Fibroblast of skin of right biceps (primary cell): ENCODE measurements around the gene USP48.

Experiments used
- DNase-seq: peaks from one replicate; pipeline ENCODE4 v3.0.0-alpha.2; 2013

The USP48 gene

DNA sequence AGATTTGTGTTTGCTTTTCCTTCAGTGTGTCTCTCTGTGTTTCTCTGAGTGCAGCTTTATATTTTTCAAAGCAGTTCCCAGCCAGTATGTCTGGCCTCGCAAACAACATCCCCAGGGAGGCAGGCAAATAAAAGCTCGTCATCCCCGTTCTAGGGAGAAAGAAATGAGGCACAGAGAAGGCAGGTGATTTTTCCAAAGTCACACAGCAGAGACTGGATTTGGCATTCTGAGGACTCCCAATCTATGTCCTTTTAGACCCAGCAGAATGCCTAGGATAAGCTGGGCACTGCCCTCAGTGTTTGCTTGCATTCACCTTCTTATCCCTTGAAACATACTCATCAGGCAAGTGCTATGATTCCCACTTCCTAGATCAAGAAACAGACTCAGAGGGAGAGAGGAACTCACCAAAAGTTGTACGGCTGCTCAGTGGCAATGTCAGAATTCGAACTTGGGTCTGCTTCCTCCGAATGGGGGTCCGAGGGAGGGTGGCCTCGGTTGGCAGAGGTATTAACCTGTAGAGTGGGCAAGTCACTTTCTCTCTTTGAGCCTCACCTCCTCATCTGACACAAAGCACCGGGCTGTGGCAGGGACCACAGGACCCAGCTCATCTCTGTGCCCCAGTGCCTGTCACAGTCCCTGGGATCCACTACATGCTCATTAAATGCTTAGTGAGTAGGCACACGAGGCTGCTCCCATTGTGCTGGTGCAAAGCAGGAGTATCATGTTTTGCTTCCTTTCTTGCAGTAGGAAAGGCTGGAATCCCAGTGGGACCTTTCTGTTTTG lies 118.0 kb downstream of the USP48 start:
- DNase-seq, result no peak

DNA sequence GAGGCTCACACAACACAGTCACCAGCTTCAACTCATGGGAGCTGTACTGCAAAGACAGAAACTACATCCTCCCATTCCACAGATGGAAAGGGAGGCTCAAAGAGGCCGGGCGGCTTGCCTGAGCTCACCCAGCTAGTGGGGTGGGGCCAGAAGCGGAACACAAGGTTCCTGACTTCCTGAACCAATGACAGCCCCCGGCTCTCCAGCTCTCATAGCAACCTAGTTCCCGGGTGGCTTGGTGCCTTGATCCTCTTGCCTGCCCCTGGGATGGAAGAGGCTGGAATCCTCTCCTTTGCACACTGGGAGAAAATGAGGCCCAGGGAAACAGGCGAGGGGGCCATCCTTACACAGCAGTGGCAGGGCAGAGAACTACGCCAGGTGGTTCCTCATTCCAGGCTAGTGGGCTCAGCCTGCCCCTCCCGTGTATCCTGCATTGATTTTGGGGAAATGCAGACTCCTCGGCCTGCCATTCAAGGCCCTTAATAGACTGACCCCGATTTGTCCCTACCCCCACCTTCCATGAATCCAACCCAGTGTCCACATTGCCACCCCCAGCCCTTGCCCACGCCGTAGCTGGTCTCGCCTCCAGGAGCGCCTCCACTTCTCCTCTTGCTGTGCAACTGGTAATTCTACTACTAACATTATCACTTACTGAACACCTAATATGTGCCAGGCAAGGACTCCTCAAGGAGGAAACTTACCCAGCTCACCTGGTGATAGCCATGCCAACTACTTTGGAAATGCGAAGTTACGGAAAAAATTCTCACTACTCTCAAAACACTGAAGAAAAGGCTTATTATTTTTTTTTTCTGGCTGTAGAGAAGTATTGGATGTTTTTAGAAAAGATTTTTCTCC lies 118.8 kb downstream of the USP48 start:
- DNase-seq, result no peak

DNA sequence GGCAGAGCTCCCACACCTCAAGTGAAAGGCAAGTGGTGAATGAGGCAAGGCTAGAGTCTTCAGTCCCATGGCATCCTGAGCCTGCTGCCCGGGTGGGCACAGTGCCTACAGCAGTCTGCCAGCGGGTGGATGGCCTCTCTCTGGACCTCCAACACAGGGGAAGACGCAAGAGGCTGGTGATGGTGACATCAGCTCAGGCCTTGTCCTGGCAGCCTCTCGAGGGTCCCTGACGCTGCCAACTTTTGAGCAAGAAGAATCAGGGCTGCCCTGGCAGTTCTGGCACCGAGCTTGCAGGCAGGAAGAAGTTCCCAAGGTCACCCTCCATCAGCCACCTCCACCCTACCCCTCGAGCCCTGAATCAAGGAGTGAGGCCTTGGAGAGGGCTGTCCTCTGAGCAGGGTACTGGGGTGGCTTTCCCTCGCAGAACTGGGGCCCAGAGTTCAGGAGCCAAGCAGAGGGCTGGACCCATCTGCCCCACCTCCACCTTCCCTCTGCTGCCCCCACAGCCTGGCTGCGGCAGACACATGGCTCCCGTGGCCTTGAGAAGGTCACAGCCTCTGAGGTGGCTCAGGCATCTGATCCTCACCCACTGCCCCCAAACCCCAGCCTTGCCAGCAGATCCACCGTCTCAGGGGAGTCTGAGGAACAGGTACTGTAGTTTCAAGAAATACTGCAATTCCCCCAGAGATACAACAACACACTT lies 119.5 kb downstream of the USP48 start:
- DNase-seq, result no peak

DNA sequence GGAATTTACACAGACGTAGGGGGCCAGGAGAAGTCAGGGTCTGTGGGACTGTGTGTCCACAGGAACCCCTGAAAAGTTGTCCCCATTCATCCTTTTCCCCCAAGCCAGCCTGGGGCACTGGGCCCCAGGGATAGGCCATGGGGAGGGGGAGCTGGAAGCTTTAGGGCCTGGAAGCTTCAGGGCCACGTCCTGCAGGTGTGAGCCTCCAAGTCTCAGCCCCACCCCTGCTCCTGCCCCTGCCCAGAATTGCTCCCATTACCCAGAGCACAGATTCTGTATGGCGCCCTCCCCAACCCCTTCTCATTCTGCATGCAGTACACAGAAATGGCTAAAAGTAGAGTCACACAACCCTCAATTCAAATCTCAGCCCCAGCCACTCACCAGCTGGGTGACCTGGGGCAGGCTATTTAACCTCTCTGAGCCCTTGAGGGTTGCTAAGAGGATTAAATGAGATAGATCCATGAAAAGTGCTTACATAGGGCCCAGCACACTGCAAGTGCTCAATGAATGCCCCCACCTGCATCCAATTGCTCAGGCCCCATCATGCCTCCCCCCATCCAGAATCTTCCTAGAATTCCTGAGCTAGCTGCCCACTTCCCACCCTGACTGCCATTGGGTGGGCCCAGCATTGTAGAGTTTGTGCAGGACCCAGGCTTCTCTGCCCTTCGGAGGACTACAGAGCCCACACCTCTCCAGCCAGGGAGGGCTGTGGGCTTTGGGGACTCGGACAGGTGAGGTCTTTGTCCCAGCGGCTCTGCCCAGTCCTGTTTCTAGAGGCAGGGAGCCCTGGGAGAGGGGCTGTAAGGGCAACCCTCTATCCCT lies 120.3 kb downstream of the USP48 start:
- DNase-seq, result no peak

DNA sequence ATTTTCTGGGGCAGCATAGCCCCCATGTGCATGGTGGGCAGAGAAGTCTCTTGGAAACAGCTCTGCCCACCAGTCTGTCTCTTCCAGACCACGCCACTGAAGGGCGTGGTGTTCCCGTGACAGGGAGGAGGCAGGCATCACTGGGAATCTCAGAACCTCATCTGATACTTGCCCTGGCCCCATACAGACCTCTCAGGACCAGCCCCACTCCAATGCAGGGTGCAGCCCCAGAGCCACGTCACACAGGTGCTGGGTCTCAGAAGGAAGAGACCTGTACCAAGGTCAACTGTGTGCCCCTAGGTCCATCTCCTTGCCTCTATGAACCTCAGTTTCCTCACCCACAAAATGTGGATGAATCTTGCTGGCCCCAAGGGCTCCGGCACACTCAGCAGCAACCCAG lies 121.1 kb downstream of the USP48 start:
- no peak for DNase-seq

DNA sequence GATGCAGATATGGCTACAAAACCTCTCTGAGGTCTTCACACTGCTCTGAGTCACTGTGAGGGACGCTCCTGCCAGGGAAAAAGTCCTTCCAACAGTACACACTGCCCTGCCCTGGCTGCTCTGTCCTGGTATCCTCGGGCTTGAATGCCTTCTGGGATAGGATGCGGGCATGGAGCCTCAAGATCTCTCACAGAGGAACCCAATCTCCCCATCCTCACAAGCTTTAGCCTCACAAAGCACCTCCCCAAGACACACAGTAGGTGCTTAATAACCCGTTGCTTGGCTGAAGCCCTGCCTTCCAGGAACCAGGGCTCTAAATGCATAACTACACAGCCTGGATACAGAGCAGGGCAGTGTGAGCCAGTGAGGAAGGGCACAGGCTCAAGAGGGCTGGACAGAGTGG lies 123.0 kb downstream of the USP48 start:
- no peak for DNase-seq

DNA sequence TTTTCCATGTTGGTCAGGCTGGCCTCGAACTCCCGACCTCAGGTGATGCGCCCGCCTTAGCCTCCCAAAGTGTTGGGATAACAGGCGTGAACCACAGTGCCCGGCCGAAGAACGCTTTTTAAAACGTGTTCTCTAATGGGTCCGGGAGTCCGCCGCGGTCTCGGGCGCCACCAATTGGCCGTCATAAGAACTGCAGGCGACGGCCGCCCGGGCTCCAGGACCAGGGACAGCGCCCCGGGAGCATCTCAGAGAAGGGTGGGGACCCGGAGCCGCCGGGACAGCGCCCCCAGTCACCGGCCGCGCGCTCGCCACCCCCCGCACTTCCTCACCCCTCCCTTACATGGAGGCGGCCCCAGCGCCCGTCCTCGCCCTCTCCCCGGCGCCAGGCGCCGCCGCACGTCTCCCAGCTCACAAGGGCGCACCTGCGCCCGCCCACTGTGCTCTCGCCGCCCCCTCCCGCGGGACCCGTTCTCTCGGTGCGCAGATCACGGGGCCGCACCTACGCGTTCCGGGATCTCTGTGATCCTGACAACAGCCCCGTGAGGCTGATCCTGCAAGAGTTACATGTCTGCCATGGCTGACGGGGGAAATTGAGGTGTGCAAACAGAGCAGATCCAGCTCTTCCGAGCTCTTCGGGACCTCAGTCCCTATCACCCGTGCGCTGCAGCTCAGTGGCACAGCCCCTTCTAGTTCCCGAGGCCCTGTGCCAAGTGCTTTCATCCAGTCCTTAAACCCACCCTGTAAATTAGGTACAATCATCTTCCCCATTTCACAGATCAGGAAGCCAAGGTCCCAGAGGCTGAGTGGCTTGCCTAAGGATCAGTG lies 123.6 kb downstream of the USP48 start:
- peak; percentile 65 for DNase-seq

DNA sequence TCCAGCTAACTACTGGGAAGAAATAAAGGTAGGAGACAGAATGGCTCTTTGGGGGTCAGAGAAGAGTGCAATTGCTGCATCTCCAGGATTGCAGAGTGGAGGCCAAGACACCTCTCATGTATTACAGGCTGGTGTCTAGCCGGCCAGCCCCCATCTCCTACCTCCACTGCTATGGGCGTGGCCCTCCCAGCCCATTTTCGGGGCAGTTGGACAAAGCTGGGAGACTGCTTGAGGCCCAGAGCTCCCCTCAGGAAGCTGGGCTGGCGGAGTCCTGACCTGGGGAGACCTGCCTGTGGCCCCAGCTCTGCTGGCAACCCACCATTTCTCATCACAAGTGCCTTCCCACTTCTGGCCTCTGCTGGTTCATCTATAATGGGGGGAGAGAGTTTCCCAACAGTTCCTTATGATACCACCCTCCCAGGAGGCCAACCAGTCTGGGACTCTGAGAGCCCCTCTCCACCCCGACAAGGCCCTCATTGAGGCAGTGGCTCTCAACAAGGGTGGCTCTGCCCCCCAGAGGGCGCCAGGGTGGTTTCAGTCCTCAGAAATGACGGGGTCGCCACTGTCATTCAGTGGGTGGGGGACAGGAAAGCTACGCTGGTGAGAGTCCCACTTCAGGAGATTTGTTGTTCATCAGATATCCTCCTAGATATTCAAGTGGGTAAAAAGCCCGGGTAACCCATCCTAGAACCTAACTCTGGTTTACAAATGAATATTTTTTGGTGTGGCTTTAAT lies 125.3 kb downstream of the USP48 start:
- no peak for DNase-seq

DNA sequence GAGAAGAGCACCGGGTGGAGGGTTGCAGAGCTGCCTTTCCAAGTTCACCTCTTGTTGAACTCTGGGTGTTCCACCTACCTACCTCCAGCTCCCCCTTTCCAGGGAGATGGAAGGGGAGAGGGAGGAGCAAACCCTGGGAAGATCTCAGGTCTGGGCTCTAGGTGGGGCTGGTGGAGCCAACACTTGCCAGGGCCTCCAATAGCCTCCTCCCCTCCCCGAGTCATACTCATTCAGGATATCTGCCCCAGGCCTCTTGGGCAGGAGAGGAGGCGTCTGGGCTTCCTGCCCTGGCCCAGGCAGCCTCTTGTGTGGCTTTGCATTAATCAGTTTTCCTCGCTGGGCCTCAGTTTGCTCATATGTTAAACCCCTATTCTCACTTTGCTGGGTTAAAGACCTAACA lies 127.2 kb downstream of the USP48 start:
- DNase-seq, result no peak

DNA sequence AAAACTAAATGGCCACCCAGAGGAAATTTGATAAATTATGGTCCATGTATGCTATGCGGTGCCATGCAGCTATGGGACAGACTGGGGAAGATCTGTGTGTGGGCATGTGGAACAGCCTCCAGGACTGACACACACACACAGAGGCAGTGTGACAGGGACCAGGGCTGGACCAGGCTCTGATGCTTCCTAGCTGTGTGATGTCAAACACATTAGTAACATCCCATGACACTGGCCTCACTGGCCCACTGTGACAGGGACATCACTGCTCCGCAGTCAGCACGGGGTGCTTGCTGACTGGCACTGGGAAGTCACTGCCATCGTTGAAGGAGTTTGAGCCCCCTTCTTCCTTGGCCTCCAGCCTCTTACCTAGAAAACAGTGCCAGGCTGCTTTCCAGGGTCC lies 127.7 kb downstream of the USP48 start:
- DNase-seq, result no peak

DNA sequence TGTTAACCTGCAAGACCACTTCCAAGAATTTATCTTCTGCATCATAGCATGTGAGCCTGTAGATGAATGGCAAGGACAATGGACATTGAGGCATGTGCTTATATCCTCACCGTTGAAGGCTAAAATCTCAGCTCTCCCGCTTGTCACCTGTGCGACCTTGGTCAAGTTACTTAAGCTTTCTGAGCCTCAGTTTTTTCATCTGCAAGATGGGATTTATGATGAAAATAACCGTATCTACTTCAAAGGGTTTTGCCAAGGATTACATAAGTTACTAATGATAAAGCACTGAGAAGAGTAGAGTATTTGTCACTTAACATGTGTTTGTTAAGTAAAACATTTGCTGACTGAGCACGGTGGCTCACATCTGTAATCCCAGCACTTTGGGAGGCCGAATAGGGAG lies 128.7 kb downstream of the USP48 start:
- DNase-seq, result no peak

DNA sequence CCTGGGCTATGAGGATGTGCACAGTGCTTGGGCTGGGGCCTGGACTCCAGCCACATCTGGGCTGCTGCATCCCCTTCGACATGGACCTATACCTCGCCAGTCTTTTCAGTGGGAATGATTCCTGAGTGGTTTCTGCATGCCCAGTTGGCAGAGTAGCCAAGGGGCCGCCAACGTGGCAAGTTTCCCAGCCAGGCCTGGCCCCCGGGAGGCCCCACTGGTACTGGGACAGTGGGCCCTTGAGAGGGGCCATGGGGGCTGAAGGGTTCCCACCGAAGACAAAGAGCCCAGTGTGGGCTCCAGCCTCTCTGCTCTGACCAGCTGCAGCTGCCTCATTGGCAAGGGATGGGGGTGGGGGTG lies 129.2 kb downstream of the USP48 start:
- DNase-seq, result no peak

DNA sequence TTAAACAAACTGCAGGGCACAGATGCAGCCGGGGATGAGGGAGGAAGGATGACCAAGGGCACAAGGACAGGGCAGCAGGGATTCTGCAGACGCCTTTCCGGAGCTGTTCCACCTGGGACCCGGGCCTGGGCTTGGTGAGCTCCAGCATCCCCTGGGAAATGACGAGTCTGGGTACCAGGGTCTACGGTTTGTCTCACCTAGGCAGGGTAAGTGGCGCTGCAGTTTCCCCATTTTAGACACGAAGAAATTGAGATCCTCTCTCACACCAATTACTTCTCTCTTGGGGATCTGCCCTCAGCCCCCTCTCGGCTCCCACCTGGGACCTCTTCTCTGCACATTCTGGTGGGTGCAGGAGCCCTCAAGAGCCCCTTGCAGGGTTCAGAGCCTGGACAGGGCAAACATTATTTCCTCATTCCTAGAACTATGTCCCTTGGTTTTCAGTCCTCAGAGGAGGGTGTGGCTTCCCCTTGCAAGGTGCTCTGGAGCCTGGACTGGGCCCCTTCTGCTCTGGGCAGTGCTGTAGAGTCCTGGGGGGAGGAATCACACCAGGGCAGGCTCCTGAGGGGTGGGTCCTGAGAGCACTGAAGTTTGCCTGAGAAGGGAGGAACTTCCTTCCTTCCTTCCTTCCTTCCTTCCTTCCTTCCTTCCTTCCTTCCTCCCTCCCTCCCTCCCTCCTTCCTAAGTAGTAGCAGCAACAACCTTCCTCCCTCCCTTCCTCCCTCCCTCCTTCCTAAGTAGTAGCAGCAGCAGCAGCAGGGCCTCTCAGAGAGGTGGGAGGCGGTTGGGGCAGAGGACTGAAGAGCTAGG lies 129.8 kb downstream of the USP48 start:
- no peak for DNase-seq

DNA sequence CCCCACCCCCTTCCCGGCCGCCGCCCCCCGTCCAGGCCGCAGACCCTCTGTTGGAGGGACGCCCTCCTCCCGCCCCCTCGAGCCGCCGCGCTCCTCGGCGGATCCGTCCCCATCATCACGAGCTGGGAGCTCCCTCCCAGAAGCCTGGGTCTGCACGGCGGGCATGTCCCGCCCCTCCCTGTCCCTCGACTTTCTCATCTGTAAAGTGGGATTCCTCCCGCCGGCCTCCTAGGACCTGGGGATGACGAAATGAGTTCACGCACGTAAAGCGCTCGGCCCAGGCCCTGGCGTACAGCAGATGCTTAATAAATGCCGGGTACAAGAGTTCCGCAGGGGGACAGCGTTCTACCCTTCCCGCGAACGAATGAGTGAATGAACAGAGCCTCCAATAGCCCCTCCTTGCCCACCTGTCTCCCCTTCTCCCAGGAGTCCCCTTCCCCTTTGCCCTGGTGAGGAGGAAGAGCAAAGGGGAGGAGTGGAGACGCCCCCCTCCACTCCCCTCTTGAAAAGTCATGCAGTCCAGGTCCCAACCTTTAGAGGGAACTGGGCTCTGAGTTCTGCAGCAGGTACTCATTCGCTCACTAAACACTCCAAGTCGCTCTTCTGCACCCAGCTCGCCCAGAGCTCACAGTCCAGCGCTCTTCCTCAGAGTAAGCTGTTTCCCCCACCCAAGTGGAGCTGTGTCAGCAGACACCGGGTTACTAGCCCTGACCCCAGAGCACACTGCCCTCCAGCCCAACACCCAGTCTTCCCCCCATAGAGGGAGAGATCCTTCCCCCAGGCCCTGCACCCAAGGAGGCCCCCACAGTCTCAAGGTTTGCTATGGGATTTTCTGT lies 130.6 kb downstream of the USP48 start:
- DNase-seq, result no peak

DNA sequence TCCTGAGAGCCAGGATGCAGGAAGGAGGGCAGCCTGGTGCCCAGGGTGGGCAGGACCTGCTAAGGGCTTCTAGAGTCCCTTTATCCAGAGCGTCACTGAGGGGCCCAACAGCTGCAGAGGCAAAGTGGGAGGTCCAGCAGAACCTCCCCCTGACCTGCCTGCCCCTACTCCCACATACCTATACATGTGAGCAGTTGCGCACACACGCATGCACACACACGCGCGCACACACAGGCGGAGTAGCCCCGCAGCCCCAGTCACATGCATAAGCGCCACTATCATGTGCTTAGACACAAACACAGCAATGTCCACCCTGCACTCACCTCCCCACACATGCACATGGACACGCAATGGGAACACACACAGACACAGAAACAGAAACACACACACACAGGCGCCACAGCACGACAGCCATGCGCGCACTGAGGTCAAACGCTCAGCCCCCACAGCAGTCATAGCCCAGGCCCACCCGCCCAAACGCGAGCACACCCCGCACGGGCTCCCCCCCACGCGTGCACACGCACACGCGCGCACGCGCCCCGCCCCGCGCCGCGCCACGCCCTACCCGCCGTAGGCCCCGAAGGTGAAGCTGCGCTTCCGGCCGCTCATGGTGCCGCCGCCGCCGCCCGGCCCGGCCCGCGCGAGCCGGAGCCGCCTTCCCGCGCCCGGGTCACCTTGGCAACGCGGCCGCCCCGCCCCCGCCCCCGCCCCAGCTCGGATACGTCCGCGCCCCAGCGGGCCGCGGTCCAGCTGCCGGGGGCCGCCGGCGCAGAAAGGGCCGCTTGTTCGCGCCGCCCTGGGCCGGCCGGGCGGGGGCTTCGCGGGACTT lies 131.5 kb downstream of the USP48 start:
- no peak for DNase-seq

DNA sequence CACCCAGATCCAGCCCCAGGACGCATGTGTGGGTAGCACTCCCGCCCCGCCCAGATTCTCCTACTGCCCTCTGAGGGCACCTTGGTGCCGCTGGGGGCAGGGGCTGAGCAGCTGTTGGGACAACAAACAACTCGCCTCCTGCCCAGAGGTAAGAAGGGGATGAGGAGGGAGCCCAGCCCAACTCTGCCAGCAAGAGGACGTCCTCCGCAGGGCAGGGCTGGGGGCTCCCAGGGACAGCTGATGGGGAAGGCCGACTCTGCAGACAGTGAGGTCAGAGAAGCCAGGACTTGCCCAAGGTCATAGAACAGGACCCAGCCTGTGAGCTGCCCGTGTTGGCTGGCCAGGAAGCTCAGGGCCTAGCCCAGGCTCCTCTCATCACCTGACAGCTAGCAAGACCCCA lies 132.5 kb downstream of the USP48 start:
- no peak for DNase-seq

DNA sequence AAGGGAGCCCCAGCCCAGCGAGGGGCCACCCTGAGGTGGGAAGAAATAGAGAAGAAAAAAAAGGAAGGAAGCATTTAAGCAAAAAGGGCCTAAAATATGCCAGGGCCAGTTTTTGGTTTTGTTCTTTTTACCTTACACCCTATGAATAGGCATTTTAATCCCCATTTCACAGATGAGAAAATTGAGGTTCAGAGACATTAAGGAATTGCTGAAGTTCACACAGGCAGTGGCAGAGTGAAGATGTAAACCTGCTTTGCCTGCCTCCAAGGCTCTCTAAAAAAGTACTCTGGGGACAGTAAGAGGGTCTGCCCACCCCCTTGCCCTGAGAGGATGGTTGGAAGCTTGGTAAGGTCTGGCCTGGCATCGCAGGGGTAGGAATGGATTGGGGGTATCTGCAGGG lies 133.6 kb downstream of the USP48 start:
- no peak for DNase-seq

DNA sequence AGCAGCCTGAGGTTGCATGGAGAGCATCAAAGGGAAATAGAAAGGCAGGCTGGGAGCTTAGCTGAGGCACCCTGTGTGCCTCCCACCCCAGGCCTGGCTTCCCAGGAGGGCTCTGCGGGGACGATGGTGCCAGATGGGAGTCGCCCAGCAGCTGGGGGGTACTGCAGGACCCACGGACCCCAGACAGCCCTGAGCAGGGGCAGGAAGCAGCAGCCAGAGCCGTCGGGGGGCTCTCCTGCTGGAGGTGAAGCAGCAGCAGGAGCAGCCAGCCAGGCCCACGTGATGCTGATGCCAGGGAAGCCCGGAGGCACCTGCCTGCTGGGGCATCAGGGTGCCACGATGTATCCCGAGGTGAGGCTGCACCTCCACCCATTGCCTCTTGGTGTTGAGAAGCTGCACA lies 134.2 kb downstream of the USP48 start:
- no peak for DNase-seq

DNA sequence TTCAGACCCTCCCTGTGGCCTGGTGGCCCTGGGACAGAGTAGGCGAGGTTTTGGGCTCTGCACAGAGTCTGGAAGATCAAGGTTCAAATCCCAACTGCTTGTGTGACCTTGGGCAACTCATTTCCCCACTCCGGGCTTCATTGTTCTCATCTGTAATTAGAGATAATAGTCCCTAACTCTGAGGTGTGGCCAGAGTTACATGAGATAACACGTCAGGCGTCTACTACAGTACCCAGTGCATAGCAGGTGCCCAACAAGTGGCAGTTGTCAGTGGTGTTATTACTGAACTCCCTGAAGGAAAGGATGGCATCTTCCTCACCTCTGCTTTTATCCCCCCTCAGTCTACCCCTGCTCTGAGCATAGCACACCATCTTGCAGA lies 134.6 kb downstream of the USP48 start:
- DNase-seq, result no peak
